Cerebellar nuclear complex (tissue), 1 donor: ENCODE measurements around the gene CASQ1.

ENCODE experiments used
- DNase-seq, 2 experiments: peaks; one replicate each; lab custom pipeline; 2025; lab: John Stamatoyannopoulos, UW

CASQ1 gene

GRCh38 chr1:160189649-160190625, at the start of gene CASQ1:
CASQ1 (plus strand) TSS chr1:160190575; CDS start chr1:160190752, 177 bp downstream.
- peak in 1 of 2 experiments; percentile 9 for DNase-seq

- DNase-seq: no peak
Observed at GRCh38 chr1:160143695-160144094, 46.7 kb upstream of the CASQ1 start.

GRCh38 chr1:160144921-160145320, 45.5 kb upstream of the CASQ1 start:
- DNase-seq: no peak

GRCh38 chr1:160146107-160146506, 44.3 kb upstream of the CASQ1 start:
- no peak for DNase-seq

GRCh38 chr1:160148121-160148520, 42.3 kb upstream of the CASQ1 start:
- no peak for DNase-seq

GRCh38 chr1:160149233-160149632, 41.1 kb upstream of the CASQ1 start:
- DNase-seq: no peak

- no peak for DNase-seq
Observed at GRCh38 chr1:160149716-160150115, 40.7 kb upstream of the CASQ1 start.

GRCh38 chr1:160151303-160151702, 39.1 kb upstream of the CASQ1 start, which contains the start of gene ATP1A4:
ATP1A4 (plus strand) TSS chr1:160151603; CDS start chr1:160152041, 438 bp downstream.
- no peak for DNase-seq

GRCh38 chr1:160154790-160155189, 35.6 kb upstream of the CASQ1 start:
- no peak for DNase-seq

GRCh38 chr1:160156361-160156760, 34.0 kb upstream of the CASQ1 start:
- DNase-seq: no peak

GRCh38 chr1:160157174-160157573, 33.2 kb upstream of the CASQ1 start:
- no peak for DNase-seq

- DNase-seq: no peak
Observed at GRCh38 chr1:160158031-160158430, 32.3 kb upstream of the CASQ1 start.

- no peak for DNase-seq
Observed at GRCh38 chr1:160158534-160158933, 31.8 kb upstream of the CASQ1 start.

- DNase-seq: no peak
Observed at GRCh38 chr1:160159846-160160245, 30.5 kb upstream of the CASQ1 start.

GRCh38 chr1:160161965-160162705, 28.2 kb upstream of the CASQ1 start:
- no peak for DNase-seq

GRCh38 chr1:160162931-160163330, 27.4 kb upstream of the CASQ1 start:
- no peak for DNase-seq

- no peak for DNase-seq
Observed at GRCh38 chr1:160163615-160164014, 26.8 kb upstream of the CASQ1 start.

GRCh38 chr1:160164121-160164520, 26.3 kb upstream of the CASQ1 start:
- DNase-seq: no peak

- DNase-seq: no peak
Observed at GRCh38 chr1:160166166-160166868, 24.1 kb upstream of the CASQ1 start.

- no peak for DNase-seq
Observed at GRCh38 chr1:160167056-160167455, 23.3 kb upstream of the CASQ1 start.

GRCh38 chr1:160167580-160167979, 22.8 kb upstream of the CASQ1 start:
- DNase-seq: no peak

GRCh38 chr1:160168016-160168415, 22.4 kb upstream of the CASQ1 start:
- no peak for DNase-seq
